Stimulated activated CD4-positive, alpha-beta T cell treated with anti-CD3 and anti-CD28 coated beads, Interleukin-2, amount 100 ng/mL, for 4 hours (primary cell): ENCODE measurements around the gene ATP13A5.

ENCODE experiments used
- DNase-seq: peaks from one replicate; pipeline ENCODE4 v3.0.0-alpha.2; 2020; ENCODE audit warnings: low read depth

Gene ATP13A5

GRCh38 chr3:193378706-193379105 lies at the start of gene ATP13A5:
TSS of gene ATP13A5 (minus strand) at chr3:193378753. CDS start at chr3:193378725, 28 bp downstream.
- DNase-seq, result no peak

GRCh38 chr3:193418576-193419373 lies 40.2 kb upstream of the ATP13A5 start:
- DNase-seq, result no peak

- no peak for DNase-seq
Measured at GRCh38 chr3:193416629-193417028, 38.1 kb upstream of the ATP13A5 start.

- DNase-seq, result no peak
Measured at GRCh38 chr3:193407688-193408087, 29.1 kb upstream of the ATP13A5 start.

- no peak for DNase-seq
Measured at GRCh38 chr3:193407112-193407511, 28.6 kb upstream of the ATP13A5 start.

GRCh38 chr3:193403307-193403706 lies 24.8 kb upstream of the ATP13A5 start:
- DNase-seq, result no peak

- DNase-seq, result no peak
Measured at GRCh38 chr3:193400304-193400703, 21.8 kb upstream of the ATP13A5 start.

GRCh38 chr3:193396451-193397244 lies 18.1 kb upstream of the ATP13A5 start:
- DNase-seq, result no peak

GRCh38 chr3:193391902-193392301 lies 13.3 kb upstream of the ATP13A5 start:
- no peak for DNase-seq

GRCh38 chr3:193389335-193389734 lies 10.8 kb upstream of the ATP13A5 start:
- no peak for DNase-seq

- DNase-seq, result no peak
Measured at GRCh38 chr3:193388361-193388760, 9.8 kb upstream of the ATP13A5 start.

GRCh38 chr3:193387596-193387995 lies 9.0 kb upstream of the ATP13A5 start:
- no peak for DNase-seq

GRCh38 chr3:193377591-193377990 lies 962 bp downstream of the ATP13A5 start:
- DNase-seq, result no peak

GRCh38 chr3:193375614-193376013 lies 2.9 kb downstream of the ATP13A5 start:
- no peak for DNase-seq

GRCh38 chr3:193372783-193373182 lies 5.8 kb downstream of the ATP13A5 start:
- DNase-seq, result no peak

GRCh38 chr3:193367868-193368267 lies 10.7 kb downstream of the ATP13A5 start:
- DNase-seq, result no peak

- no peak for DNase-seq
Measured at GRCh38 chr3:193357291-193357690, 21.3 kb downstream of the ATP13A5 start.

GRCh38 chr3:193354423-193354822 lies 24.1 kb downstream of the ATP13A5 start:
- DNase-seq, result no peak

- no peak for DNase-seq
Measured at GRCh38 chr3:193350744-193351143, 27.8 kb downstream of the ATP13A5 start.

GRCh38 chr3:193348686-193349085 lies 29.9 kb downstream of the ATP13A5 start:
- no peak for DNase-seq

- DNase-seq, result no peak
Measured at GRCh38 chr3:193347521-193348501, 30.7 kb downstream of the ATP13A5 start.

GRCh38 chr3:193346259-193346658 lies 32.3 kb downstream of the ATP13A5 start:
- no peak for DNase-seq
